Neural cell (in vitro differentiated cells): ENCODE measurements around the gene PAMR1.

Source experiments
- CTCF ChIP-seq: fragments of 450-650 bp; IDR thresholded peaks from 2 replicates; pipeline ENCODE4 v1.5.1; 2014; ENCODE audit warnings: antibody characterized with exemption, mild to moderate bottlenecking, moderate library complexity; ENCODE audit not compliant: poor library complexity, severe bottlenecking
- EP300 ChIP-seq: fragments of 450-650 bp; conservative IDR thresholded peaks from 2 replicates; pipeline ENCODE4 v1.6.1; 2014; ENCODE audit warnings: antibody characterized with exemption, mild to moderate bottlenecking, moderate library complexity; ENCODE audit not compliant: poor library complexity, severe bottlenecking
- SMC3 ChIP-seq: fragments of 450-650 bp; conservative IDR thresholded peaks from 2 replicates; pipeline ENCODE4 v1.6.1; 2014; ENCODE audit warnings: antibody characterized with exemption, mild to moderate bottlenecking, moderate library complexity; ENCODE audit not compliant: poor library complexity

- TF ChIP-seq EP300 (no peak), CTCF (no peak), SMC3 (no peak)
Measured at GRCh38 chr11:35478471-35479091, 46.8 kb downstream of the PAMR1 start.
